Stimulated activated CD4-positive, alpha-beta T cell treated with anti-CD3 and anti-CD28 coated beads, Interleukin-12 subunit alpha, Interleukin-12 subunit beta, amount 100 ng/mL, for 48 hours (primary cell): ENCODE measurements around the gene KIAA1328.

Experiments used
- DNase-seq, 3 donors: peaks; one replicate each; pipeline ENCODE4 v3.0.0-alpha.2; 2020; ENCODE audit warnings: low read depth in 2 of 3, low spot score in 1 of 3

The KIAA1328 gene

GRCh38 chr18:37199741-37200140 is 370.8 kb downstream of the KIAA1328 start:
- no peak for DNase-seq

DNA sequence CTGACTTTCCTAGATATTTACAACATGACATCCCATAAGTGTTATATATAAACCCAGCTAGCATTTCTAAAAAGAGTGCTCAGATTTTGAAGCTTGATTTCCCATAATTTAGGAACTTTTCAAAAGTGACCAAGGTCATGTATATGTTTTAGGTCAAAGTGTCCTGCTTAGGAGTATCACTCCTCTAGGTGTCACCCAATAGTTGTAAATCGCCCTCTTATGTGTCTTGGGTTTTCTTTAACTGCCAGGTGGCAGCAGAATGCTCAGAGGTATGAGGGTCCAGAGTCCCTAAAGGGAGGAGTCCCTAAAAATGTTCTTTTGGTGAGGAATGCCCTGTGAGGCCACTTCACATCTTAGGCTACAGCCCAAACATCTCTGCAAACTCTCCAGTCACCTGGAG is 378.4 kb downstream of the KIAA1328 start:
- no peak for DNase-seq

- no peak for DNase-seq
These were observed 381.9 kb downstream of the KIAA1328 start for GRCh38 chr18:37210781-37211180.

- no peak for DNase-seq
These were observed 389.2 kb downstream of the KIAA1328 start for GRCh38 chr18:37218022-37218590.

- no peak for DNase-seq
These were observed 390.3 kb downstream of the KIAA1328 start for GRCh38 chr18:37219257-37219656.

GRCh38 chr18:37222354-37222998 is 393.5 kb downstream of the KIAA1328 start:
- no peak for DNase-seq

- no peak for DNase-seq
These were observed 394.1 kb downstream of the KIAA1328 start for GRCh38 chr18:37222999-37223378.

- no peak for DNase-seq
These were observed 396.4 kb downstream of the KIAA1328 start for GRCh38 chr18:37225279-37225678.

DNA sequence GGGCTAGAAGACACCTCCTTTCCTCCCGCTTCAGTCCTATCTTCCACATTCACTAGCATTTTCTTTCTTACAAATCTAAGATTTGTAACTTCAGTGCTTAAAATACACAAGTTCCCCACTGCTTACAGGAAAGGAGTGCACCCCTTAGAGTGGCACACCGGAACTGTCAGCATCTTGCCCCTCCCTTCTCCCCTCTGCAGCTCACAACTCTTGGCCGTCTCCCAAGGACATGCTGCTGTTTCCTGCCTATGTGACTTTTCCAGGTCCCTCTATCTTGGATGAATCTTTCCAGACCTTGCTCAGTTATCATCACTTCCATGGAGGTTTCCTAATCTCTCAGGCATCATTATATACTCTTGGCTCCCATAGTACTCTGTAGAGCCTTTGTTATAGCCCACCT is 401.8 kb downstream of the KIAA1328 start:
- no peak for DNase-seq

- no peak for DNase-seq
These were observed 402.3 kb downstream of the KIAA1328 start for GRCh38 chr18:37231251-37231650.

DNA sequence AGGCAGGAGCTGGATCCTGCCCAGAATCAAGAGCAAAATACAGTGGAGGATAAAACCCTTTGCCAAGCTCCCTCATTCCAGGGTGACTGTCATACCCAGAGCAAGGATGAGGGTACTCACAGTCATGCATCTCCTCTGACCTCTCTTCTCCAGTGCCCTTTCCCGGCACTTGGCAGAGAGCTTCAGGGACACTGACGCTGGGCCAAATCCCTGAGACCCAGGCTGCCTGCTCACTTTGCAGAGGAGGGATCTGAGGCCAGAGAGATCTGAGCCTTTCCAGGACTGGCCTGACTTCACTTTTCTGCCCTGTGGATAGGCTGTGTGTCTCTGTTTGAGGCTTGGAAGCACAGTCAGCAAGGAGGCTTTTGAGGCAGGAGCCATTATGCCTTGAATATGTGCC is 406.7 kb downstream of the KIAA1328 start:
- no peak for DNase-seq

DNA sequence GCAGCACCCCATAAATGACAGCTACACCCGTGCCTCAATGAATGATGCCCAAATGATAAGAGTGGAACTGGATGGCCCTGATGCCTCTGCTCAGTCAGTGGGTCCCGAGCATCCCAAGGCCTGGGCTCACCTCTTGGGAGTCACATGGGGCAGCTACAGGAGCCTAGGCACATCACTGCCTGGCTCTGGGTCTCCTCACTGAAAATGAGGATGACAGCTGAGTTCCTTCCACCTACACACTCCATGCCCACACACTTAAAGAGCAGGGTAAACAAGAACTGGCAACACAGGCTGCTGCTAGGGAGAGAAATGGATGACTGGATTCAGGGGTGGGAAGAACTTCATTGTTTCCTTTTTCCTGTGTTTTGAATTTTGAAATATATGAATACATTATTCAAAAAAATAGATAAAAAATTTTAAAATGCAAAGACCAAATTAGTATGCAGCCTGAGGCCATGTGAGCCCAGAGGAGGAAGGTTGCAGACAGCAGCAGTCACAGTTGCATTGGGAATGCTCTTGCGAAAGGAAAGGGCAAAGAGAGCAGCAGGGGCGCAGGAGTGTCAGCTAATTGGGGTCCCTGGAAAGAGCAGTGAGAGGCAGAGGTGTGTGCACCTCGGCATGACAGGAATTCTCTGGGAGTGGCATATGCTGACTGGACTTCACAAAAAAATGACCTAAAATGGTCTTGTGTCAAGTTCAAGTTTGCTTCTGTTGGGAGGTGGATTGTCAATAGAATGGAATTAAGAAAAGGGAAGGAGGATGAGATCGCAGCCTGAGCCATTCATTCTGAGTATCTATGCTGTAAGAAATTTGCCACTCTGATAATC is 409.6 kb downstream of the KIAA1328 start:
- DNase-seq, result no peak

DNA sequence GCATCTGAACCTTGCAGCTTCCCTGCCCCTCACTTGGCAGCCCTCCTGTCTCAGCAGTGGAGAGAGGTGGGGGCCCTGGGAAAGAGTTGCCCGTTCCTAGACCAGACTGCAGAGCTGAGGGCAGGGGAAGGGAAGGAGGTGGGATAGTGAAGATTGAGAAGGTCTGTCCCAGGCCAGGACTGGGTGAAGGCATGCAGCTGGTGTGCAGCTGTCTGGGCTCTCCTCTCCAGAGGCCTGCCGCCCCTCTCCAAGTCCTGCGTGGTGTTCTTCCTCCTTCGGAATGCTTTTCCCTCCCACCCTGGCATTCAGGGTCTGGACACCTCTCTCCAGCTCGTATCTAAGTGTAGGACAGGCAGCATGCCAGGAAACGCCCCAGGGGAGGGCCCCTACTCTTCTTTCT is 413.2 kb downstream of the KIAA1328 start:
- DNase-seq, result no peak

- no peak for DNase-seq
These were observed 414.1 kb downstream of the KIAA1328 start for GRCh38 chr18:37242826-37243560.

DNA sequence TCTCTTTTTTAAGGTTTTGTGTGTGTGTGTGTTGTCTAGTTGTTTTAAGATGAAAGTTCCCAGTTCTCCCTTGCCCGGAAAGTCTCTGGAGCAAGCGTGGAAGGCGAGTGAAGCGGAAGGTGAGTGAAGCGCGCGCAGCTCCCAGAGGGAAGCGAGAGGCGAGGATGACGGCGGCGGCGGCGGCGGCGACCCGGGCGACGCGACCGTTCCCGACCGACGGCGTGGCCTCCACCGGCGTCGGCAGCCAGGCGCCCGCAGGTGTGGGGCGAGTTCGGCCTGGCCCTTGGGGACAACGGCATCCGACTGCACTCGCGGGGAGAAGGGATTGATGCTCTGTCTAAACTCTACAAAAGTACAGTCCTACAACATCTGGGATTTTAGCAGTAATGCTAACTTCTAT is 414.8 kb downstream of the KIAA1328 start:
- DNase-seq, result no peak

- no peak for DNase-seq
These were observed 415.7 kb downstream of the KIAA1328 start for GRCh38 chr18:37244618-37245017.

- DNase-seq, result no peak
These were observed 417.9 kb downstream of the KIAA1328 start for GRCh38 chr18:37246779-37247340.

GRCh38 chr18:37247497-37248161 is 418.7 kb downstream of the KIAA1328 start:
- DNase-seq, result no peak

GRCh38 chr18:37248281-37248680 is 419.4 kb downstream of the KIAA1328 start:
- DNase-seq, result no peak

- no peak for DNase-seq
These were observed 420.4 kb downstream of the KIAA1328 start for GRCh38 chr18:37249171-37249886.
